ENCODE data around the gene COL18A1. TPM values are rescaled to one million over a fixed set of nuclear protein-coding genes. Genes with fewer than 3 reads are reported as not detected.

Gene COL18A1
- total RNA-seq, 2 donors from 2014 or later = 56.2 to 229 TPM

- H3K27ac ChIP-seq = no peak overlapping the region
- WGBS = 75% methylated on average over 5 of the region's 7 CpGs
- no peak for DNase-seq (ENCODE audit: low spot score)
- no peaks in the 10 kb centered on the region for H3K36me3 ChIP-seq
- no peaks in the 10 kb centered on the region for H3K4me1 ChIP-seq (replicated peaks)
- no peaks in the 10 kb centered on the region for H3K9me3 ChIP-seq
- no peaks in the 10 kb centered on the region for H3K27me3 ChIP-seq (replicated peaks; ENCODE audit: insufficient read depth)
- H3K4me3 ChIP-seq = no peak overlapping the region
- no peak for TF ChIP-seq CTCF (IDR thresholded peaks at IDR 0.05)
- TF ChIP-seq POLR2A (IDR thresholded peaks at IDR 0.05) = no peak
- TF ChIP-seq POLR2AphosphoS5 (IDR thresholded peaks at IDR 0.05) = no peak
- intact Hi-C loops (cut with DNase I) = no loop called here
Observed at GRCh38 chr21:45532826-45533360, 127.9 kb downstream of the COL18A1 start.

DNA sequence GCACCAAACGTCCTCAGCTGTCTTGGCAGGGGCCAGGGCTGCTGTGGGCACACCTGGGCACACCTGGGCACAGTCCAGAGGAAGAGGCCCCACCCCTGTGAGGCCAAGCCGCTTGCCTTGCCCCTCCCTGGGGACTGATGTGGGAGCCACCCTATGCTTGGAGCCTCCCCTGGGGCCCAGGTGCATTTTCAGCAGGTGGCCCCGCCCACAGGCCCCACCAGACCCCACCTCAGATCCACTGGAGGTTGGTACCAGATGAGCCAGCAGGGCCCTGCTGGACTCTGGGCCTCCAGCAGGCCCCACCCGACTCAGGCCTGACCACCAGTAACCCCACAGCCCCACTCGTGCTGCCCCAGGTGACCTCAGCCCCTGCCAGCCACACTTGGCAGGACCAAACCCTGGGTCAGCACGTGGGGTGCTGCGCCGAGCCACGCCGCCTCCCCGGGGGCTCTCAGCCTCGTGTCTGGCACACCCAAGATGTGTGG is 128.4 kb downstream of the COL18A1 start:
- Histone ChIP-seq H3K36me3 (no peaks in the 10 kb centered on the region), H3K9me3 (no peaks in the 10 kb centered on the region), H3K27me3 (replicated peaks; ENCODE audit: insufficient read depth) (no peaks in the 10 kb centered on the region), H3K27ac (no peak overlapping the region), H3K4me3 (no peak overlapping the region), H3K4me1 (replicated peaks) (no peaks in the 10 kb centered on the region)
- 78% methylated on average over 6 of the region's 12 CpGs for WGBS
- TF ChIP-seq POLR2AphosphoS5 (IDR thresholded peaks at IDR 0.05) = no peak
- no peak for TF ChIP-seq POLR2A (IDR thresholded peaks at IDR 0.05)
- TF ChIP-seq CTCF (IDR thresholded peaks at IDR 0.05) = no peak
- no peak for DNase-seq (ENCODE audit: low spot score)
- intact Hi-C loops (cut with DNase I) = no loop called here

- no peak for DNase-seq (ENCODE audit: low spot score)
- H3K4me1 ChIP-seq (replicated peaks) = no peaks in the 10 kb centered on the region
- 76% methylated on average over 20 of the region's 20 CpGs for WGBS
Observed at GRCh38 chr21:45533846-45534635, 129.1 kb downstream of the COL18A1 start.

DNA sequence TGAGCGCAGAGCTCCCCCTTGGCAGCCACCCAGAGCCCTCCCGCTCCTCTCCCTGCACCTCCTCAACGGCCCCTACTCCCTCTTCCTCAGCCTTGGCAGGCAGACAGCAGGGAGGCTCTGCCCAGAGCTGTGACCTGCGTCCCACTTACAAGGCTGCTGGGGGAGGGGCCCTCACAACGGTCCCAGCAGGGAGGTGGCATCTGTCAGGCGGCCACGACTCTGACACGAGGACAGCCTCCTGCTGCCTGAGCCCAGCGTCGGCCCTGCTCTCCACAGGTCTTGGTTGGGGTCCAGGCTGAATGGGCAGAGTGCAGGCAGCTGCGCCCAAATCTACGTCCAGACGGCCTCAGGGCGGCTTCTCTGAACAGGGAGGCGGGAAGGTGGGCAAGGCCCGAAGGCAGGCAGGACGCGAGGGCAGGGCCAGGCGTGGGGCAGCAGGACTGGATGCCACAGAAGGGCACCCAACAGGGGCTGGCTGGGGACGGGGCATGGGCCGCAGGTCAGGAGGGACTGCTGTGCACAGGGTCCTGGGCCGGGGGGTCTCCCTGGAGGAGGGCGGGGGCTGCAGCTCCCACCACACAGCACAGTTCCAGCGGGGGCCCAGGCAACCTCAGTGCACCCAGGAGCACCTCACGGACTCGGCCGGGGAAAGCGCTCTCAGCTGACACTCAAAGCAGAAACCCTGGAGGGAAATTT is 129.8 kb downstream of the COL18A1 start:
- WGBS = 78% methylated on average over 28 of the region's 28 CpGs
- DNase-seq (ENCODE audit: low spot score) = no peak
- no peak for TF ChIP-seq POLR2A (IDR thresholded peaks at IDR 0.05)
- TF ChIP-seq POLR2AphosphoS5 (IDR thresholded peaks at IDR 0.05) = no peak
- no peak for TF ChIP-seq CTCF (IDR thresholded peaks at IDR 0.05)
- Histone ChIP-seq H3K4me1 (replicated peaks) (no peaks in the 10 kb centered on the region), H3K27me3 (replicated peaks; ENCODE audit: insufficient read depth) (no peaks in the 10 kb centered on the region), H3K4me3 (no peak overlapping the region), H3K9me3 (no peaks in the 10 kb centered on the region), H3K27ac (no peak overlapping the region), H3K36me3 (no peaks in the 10 kb centered on the region)
- intact Hi-C loops (cut with DNase I) = no loop called here

More at GRCh38 chr21:45533846-45534635, 129.1 kb downstream of the COL18A1 start:
- TF ChIP-seq POLR2A (IDR thresholded peaks at IDR 0.05) (no peak), CTCF (IDR thresholded peaks at IDR 0.05) (no peak), POLR2AphosphoS5 (IDR thresholded peaks at IDR 0.05) (no peak)
- no peak overlapping the region for H3K4me3 ChIP-seq
- no peaks in the 10 kb centered on the region for H3K9me3 ChIP-seq
- intact Hi-C loops (cut with DNase I) = no loop called here
- H3K36me3 ChIP-seq = no peaks in the 10 kb centered on the region
- H3K27ac ChIP-seq = no peak overlapping the region
- no peaks in the 10 kb centered on the region for H3K27me3 ChIP-seq (replicated peaks; ENCODE audit: insufficient read depth)
